IPS-18c (cell line): Measurements from ENCODE around the gene SGMS2.

Source experiments
- H3K4me3 ChIP-seq: 2 replicates; pipeline ENCODE4 v1.7.0; 2013; ENCODE audit warnings: low read depth, mild to moderate bottlenecking, low read length, moderate library complexity; ENCODE audit not compliant: insufficient read depth
- H3K9me3 ChIP-seq: one replicate; pipeline ENCODE4 v1.6.1; 2013; ENCODE audit warnings: mild to moderate bottlenecking, low read length, moderate library complexity; ENCODE audit not compliant: control insufficient read depth, insufficient read depth

Gene SGMS2

DNA sequence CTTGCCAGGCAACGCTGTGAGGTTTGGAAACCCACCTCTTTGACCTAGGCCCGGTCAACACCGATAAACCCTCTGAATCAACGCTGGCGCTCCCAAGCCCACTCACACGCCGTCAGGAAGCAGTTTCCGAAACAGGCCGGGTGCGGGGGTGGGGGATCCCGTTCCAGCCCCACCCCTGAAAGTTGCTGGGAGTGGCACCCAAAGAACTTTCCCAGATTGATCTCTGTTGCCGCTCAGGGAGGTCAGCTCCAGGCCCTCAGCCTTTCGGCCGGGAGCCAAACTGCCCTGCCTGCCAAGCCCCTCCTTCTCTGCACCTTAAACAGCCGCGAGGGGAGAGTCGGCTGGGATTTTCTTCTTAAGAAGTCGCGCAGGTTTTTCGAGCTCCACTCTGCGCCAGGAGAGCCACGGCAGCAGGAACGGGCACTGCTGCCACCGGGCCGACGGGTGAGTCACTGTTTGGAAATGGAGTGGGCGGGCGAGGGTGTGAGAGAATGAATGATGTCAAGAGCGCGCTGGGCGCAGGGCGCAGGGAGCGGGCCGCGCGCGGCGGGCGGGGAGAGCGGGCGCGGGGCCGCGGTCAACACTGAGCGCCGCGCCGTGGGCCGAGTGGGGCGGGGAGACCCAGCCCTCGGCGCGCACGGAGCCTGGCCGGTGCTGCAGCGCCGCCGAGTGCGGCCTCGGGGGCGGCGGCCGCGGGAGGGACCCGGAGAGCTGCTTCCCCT lies at the start of gene SGMS2:
Gene SGMS2, plus strand, starts transcription at position 583 of the 722 bp plus-strand sequence. CDS start 70,622 bp downstream, outside the sequence.
- H3K9me3 ChIP-seq = no peaks in the 10 kb centered on the region
- peak within 1 kb of the TSS; percentile 74 for H3K4me3 ChIP-seq

DNA sequence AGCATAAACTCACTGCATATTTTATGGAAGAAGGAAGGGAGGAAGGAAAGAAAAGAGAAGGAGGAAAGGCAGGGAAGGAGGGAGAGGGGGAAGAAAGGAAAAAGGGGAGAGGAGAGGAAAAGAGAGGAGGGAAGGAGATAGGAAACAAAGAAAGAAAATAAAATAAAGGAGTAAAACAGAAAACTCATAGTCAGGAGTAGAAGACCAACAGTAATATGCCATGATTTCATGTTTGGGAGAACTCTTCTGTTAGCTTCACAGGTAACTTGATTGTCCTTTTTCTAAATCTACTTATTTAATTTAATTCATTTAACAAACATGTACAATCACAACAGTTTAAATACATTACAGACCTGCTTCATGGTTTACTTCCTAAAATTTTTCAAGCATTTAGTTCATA lies 46.8 kb upstream of the SGMS2 start:
- Histone ChIP-seq H3K9me3 (peaks cover 6% of the 10 kb centered on the region), H3K4me3 (no peak overlapping the region)

DNA sequence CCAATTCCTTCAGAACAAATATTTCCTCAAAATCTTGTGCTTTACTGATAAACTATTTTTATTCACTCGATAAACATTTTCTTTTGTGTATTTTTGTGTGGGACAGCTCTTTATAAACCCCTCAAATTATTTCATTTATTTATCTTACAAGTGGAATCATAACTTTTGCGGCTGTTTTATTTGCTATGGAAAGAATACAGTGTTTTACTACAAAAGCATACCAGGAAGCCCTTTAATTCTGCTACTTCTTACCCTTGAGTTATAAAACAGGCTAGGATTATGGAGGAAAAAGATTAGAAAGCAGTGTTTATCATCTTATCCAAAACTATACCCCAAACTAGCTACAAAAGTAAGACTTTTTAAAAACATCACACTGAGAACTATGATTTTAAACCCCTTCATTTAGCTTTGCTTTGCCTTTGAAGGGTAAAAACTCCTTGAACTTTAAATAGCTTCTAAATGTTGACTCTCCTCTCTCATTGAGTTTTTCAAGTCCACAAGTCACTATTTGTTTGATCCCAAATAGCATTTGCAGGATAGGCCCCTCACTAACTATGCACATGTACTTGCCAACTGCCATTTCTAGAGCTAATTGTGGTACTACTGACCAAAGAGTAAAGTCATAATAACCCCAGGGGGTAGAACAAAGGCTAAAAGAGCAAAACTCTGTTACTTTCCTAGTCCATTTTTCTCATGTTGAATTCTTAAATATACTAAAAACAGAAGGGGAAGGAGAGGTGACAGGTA lies 45.8 kb upstream of the SGMS2 start:
- Histone ChIP-seq H3K9me3 (peaks cover 6% of the 10 kb centered on the region), H3K4me3 (no peak overlapping the region)

DNA sequence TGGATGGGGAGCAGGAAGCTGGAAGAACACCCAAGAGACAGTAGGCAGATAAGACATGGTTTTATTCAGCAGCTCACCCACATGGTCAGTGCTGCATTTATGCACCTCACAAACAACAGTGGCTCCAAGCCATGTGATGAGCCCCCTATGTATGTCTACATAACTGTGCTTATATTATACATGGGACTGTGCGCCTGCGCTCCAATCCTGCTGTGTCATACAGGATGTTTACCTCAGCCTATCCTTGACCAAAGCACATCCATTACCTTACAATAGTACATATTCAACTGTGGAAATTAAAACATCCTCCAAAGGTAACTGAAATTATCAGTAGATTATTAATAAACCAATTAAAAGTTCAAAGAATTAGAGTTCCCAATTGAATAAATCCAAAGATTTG lies 44.1 kb upstream of the SGMS2 start:
- H3K9me3 ChIP-seq = peaks cover 6% of the 10 kb centered on the region
- H3K4me3 ChIP-seq = no peak overlapping the region

DNA sequence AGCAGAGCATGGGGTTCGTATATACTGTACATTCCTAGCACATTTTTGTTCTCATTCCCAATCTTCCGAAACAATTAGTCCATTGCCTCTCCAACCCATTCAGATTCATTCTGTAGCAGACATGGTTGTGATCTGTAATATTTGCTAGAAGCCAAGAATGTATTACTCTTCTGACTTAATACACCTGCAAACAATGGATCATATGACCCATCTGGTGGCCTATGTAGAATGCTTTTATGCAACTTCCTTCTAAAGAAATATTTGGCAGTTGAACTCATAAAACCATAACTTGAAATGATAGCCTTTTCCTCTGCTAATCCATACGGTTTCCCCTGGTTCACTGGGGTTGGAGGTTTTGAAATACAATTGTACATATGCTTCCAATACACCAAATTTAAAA lies 32.8 kb upstream of the SGMS2 start:
- Histone ChIP-seq H3K9me3 (peaks cover 8% of the 10 kb centered on the region), H3K4me3 (no peak overlapping the region)

DNA sequence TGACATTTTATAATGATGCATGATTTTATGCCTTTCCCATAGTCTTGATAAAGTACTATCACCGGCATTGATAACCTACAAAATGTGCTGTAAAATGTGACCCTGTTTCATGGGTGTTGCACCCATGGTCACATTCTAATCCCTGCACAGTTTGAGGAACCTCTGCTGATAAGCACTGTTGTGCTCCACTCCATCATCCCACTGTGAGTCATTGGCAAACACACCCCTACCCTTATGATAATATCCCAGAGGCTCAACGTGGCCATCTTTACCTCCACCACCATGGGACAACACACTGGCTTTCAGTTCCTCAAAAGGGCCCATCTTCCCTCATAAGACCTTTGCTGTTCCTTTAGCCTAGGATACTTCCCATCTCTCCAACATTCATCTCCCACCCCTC lies 32.0 kb upstream of the SGMS2 start:
- H3K4me3 ChIP-seq = no peak overlapping the region

DNA sequence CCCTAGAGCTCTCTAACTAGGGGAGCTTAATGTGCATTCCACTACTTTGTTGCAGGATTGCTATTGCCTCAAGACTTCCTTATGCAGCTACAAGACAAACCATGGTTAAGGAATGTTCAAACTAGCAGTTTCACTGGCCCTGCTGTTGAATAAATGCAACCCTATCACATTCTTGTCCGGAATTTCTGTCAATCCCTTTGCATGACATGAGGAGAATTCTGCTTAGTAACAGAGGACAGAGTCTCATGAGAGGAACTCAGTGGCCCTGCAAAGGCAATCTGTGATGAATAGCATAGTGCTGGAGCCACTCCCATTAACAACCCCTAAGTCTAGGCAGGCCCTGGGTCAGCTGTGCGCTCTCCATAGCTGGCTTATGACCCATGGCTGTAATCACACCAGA lies 30.7 kb upstream of the SGMS2 start:
- Histone ChIP-seq H3K9me3 (no peaks in the 10 kb centered on the region), H3K4me3 (no peak overlapping the region)

More for the DNA sequence above, 32.0 kb upstream of the SGMS2 start:
- peaks cover 5% of the 10 kb centered on the region for H3K9me3 ChIP-seq

DNA sequence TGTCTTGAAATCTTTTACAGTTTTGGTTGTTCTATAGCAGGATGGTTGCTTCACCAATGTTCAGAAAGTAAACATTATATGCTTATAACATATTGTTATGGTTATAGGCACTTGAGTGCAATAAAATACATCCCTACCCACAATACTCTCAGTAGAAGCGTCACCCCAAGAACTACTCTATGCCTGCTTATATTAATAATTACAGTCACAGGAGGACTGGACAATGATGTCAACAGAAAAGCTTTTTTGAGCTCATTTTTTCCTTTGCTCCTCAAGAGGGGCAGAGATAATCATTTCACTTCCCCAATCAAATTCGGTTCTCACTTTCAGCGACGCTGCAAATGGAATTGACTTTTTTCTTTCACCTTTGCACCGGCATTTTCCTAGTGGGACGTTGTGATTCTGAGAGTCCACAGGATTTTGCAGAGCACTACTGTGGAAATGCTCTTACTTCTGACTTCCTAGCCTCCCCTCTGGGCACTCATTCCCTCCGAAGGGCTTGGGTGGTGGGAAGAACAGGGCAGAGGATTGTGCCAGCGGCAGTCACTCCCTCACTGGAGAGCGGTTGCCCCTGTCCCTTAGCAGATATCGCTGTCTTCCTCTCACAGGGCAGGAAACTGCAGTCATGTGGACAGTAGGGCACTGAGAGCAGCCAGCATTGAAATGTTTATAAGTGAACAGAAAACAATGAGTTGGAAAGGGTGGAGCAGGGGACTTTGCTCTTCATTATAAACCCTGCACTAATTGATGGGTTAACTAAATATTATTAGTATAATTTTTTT lies 24.9 kb upstream of the SGMS2 start:
- no peak overlapping the region for H3K4me3 ChIP-seq
- peaks cover 3% of the 10 kb centered on the region for H3K9me3 ChIP-seq

DNA sequence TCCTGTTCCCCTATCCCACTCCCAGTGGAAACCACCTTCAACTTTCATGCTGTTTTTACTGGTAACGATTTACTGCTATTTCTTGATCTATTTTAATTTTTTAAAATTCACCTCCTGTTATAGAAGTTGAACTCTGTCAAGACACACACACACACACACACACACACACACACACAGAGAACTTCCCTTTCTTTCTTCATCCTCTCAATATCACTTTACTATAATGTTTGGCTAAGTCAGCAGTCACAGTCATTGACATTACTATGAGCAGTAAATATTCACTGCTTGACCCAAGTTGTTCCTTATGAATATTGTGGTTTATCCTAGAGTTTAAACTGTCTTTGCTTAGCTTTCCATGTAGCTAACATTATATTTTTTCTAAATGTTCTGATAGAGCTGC lies 24.0 kb upstream of the SGMS2 start:
- Histone ChIP-seq H3K9me3 (peaks cover 3% of the 10 kb centered on the region), H3K4me3 (no peak overlapping the region)

DNA sequence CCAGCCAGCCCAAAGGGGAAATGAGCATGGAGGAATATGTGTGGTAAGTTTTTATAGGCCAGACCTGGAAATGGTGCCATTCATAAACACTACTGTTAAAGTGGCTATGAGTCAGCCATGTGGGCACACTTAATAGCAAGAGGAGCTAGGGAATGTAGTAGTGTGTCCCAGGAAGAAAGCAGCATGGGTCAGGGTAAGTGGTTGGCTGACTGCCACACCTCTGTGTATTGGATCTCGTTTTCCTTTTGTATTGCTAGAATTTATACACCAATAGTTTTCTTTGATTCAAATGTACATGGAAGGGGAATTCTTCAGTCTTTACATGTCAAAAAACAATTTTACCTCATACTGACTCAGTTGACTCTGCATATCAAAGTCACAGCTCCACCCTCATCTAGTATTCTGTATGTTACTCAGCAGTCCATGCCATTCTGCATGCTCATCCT lies 22.9 kb upstream of the SGMS2 start:
- Histone ChIP-seq H3K9me3 (peaks cover 3% of the 10 kb centered on the region), H3K4me3 (no peak overlapping the region)

DNA sequence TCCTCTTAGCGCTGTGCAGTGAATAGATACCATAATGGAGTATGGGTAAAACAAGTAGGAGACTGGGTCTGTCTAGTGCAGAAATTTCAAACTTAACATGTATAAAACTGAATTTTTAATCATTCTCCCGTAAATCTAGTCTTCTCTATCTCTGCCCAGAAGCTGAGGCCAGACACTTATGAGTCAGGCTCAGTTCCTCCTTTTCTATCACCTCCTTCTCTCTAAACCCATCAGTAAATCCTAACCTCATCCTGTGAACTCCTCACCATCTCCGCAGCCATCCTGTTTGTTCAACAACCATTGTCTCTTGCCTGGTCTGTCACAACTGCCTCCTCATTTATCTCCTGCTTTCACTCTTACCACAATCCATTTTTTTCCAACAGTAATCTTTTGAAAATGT lies 19.8 kb upstream of the SGMS2 start:
- Histone ChIP-seq H3K9me3 (peaks cover 3% of the 10 kb centered on the region), H3K4me3 (no peak overlapping the region)

DNA sequence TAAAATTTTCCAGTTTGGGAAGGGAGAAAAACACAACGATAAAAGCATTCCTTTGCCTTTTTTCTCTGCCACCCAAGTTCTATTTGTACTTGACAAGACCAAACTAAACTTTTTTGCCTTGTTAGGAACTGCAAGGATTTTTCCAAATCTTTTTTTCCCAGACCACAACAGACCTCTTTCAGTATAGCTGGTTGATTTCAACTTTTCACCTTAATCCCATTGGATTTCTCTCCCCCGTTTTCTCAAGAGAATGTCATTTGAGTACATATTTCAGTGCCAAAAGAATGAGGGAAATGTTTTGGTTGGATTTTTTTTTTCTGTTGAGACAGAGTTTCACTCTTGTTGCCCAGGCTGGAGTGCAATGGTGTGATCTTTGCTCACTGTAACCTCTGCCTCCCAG lies 18.5 kb upstream of the SGMS2 start:
- H3K4me3 ChIP-seq = no peak overlapping the region
- H3K9me3 ChIP-seq = peaks cover 3% of the 10 kb centered on the region

DNA sequence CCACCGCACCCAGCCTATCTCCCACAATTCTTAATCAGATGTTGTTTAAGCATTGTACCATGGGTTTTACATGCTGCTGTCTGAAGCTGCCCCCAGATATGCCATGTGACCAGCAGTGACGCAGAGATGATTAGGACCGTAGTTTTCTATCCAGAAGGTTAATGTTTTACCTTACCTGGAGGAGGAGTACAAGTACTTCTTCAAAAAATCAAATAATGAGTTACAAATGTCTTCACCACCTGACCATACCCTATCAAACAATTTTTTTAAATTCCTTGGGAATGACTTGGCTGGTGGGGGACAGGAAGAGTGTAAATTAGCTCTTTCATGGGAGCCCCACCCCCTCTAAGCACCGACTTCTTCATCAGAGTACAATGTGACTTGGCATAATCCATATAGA lies 16.2 kb upstream of the SGMS2 start:
- peaks cover 2% of the 10 kb centered on the region for H3K9me3 ChIP-seq
- no peak overlapping the region for H3K4me3 ChIP-seq

DNA sequence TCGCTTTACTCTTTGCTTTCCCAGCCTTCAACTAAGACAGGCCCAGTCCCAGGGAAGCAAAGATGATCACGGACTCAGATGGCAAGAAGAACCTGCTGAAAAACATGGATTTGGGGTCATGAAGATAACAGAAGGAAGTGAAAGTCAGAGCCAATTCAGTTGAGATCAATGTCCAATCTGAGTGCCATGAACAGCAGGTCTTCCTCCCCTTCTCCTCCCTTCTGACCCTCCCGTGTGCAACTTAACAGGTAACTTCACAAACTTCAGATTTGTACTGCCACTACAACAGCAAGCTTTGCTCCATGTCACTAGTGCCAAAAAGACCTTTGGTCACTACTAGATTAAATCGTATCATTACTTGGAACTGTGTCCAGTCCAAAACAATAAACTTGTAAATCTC lies 15.5 kb upstream of the SGMS2 start:
- no peak overlapping the region for H3K4me3 ChIP-seq
- no peaks in the 10 kb centered on the region for H3K9me3 ChIP-seq

DNA sequence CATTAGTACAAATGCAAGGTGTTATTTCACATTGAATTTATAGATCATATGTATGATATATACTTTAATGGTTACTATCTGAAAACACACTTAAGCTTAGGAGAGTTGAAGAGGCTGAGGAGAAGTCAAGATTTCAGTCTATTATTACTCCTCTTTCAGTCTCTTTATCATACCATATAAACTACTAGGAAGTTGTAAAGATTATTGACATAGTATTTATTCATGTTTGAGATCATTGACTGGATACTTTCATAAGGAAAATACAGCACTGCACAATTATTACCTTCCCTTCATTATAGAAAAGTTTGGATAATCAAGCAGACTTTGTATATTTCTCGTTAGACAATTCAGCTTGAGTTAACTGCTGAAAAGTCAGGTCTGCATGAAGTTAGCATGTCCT lies 10.0 kb upstream of the SGMS2 start:
- Histone ChIP-seq H3K9me3 (no peaks in the 10 kb centered on the region), H3K4me3 (no peak overlapping the region)

DNA sequence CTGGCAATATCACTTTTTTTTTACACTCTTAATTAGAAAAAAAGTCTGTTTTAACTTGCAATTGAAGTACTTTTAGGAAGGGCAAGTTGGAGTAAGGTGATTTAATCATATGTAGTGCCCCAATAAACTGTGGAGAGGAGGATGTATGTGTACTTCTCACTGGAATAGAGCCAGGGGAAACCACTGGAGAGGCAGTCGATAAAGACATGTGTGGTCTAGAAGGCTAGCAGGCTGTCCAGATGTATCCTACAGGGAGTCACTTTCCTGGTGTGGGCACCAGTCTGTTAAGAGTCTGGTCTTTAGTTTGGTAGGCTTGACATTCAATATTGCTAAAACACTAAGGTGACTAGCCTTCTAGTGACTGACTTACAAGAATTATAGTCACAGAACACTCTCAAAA lies 9.6 kb upstream of the SGMS2 start:
- H3K4me3 ChIP-seq = no peak overlapping the region
- H3K9me3 ChIP-seq = no peaks in the 10 kb centered on the region

DNA sequence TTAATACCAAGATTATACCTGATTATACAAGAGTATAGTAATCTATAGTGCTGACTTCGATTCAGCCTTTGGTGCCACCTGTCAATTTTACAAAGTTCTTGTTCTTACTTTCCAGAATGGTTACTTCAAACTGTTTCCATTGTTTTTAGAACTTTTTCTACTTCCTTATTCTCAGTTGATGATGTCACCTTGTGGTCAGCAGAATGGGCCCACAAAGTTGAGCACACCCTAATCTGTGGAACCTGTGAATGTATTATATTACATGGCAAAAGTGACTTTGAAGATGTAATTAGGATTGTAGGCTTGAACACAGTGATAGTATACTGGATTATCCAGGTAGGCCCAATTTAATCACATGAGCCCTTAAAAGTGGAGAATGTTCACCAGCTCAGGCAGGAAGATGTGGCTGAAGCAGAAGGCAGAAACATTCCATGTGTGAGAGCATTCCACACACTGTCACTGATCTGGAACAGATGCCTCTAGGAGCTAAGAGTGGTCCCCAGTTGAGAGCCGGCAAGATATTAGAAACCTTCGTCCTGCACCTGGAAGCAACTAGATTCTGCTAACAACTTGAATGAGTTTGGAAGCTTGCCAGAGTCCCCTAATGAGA lies 6.3 kb upstream of the SGMS2 start:
- H3K4me3 ChIP-seq = no peak overlapping the region
- H3K9me3 ChIP-seq = no peaks in the 10 kb centered on the region
